ENCODE data around the gene CACNA1I. TPM values are rescaled to one million over a fixed set of nuclear protein-coding genes. Genes with fewer than 3 reads are reported as not detected.

CACNA1I gene
- total and polyA plus RNA-seq, 2 donors (not counting 1 experiment from before 2014, with no cell fraction given): 0.07 to 0.25 TPM

DNA sequence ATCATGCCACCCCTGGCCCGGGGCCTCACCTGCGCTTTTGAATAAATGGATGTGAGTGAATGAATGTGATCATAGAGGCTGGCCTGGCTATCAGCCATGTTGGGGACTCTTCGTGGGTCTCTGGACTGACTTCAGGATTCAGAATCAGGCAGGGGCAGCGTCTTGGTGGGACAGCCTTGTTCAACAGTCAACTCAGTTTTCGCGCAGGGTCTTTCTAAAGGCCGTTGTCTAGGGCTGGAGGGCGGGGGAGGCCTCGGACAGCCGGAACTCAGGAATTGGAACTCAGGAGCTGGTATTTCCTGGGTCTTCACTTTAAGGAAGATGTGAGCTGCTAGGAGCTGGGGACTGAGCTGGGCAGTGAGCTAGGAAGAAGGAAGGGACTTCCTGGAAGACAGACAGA is 146.0 kb downstream of the CACNA1I start:
- H3K4me3 ChIP-seq (ENCODE audit: control extremely low read depth in 1 of 5, extremely low read depth in 1 of 5, insufficient read depth in 1 of 5, low read depth in 2 of 5, low read length in 4 of 5): no peak overlapping the region
- H3K4me2 ChIP-seq (replicated peaks; ENCODE audit: low read depth, low read length, poor library complexity, severe bottlenecking): no peak overlapping the region
- no peak overlapping the region for H3K27ac ChIP-seq (ENCODE audit: low read length in 2 of 2)
- ATAC-seq (ENCODE audit: low read depth) (no peak), DNase-seq (no peak)
- H3K9me3 ChIP-seq (ENCODE audit: control extremely low read depth in 1 of 3, control insufficient read depth in 2 of 3, insufficient read depth in 1 of 3, low read length in 2 of 3): no peaks in the 10 kb centered on the region
- Mint-ChIP-seq H3K27me3 (peaks cover 5% of the 10 kb centered on the region), H3K27ac (no peak overlapping the region), H3K9me3 (ENCODE audit: insufficient read depth) (no peaks in the 10 kb centered on the region), H3K4me3 (no peak overlapping the region), H3K4me1 (peaks cover 8% of the 10 kb centered on the region)
- ChIA-PET CTCF (interaction anchor here (1.3 kb wide), 1 partner anchor 181 kb away, joined by 3 read pairs; no protein-coding TSS in a partner anchor), POLR2A (no interaction called here)
- H3K79me2 ChIP-seq (ENCODE audit: control insufficient read depth, insufficient read depth, low read length): no peaks in the 10 kb centered on the region
- no peak for TF ChIP-seq CTCF (IDR thresholded peaks at IDR 0.05)
- no peak for TF ChIP-seq EZH2 (IDR thresholded peaks at IDR 0.05; ENCODE audit: borderline replicate concordance, insufficient read depth, low read depth, low read length, poor library complexity, severe bottlenecking)
- H4K20me1 ChIP-seq (ENCODE audit: control insufficient read depth, insufficient read depth, low read length, poor library complexity, severe bottlenecking): no peaks in the 10 kb centered on the region
- 97% methylated on average over 8 of the region's 10 CpGs for WGBS (ENCODE audit: insufficient coverage)
- intact Hi-C loops (cut with micrococcal nuclease): no loop called here
- H2AFZ ChIP-seq (ENCODE audit: insufficient read depth, low read depth, low read length, poor library complexity, severe bottlenecking): no peak overlapping the region
- H3K36me3 ChIP-seq (replicated peaks in 1 of 2; ENCODE audit: control extremely low read depth in 1 of 2, control insufficient read depth in 1 of 2, extremely low read depth in 1 of 2, insufficient read depth in 2 of 2, low read length in 1 of 2): no peaks in the 10 kb centered on the region
- no peak overlapping the region for H3K9ac ChIP-seq (ENCODE audit: low read length)
- peaks cover 7 to 8% of the 10 kb centered on the region in 2 donors for H3K4me1 ChIP-seq (ENCODE audit: control insufficient read depth in 2 of 2, insufficient read depth in 2 of 2, low read length in 2 of 2)
- no peaks in the 10 kb centered on the region for H3K27me3 ChIP-seq (replicated peaks in 1 of 4; ENCODE audit: control extremely low read depth in 1 of 4, control insufficient read depth in 3 of 4, insufficient read depth in 4 of 4, low read length in 3 of 4)

- TF ChIP-seq EZH2 (IDR thresholded peaks at IDR 0.05; ENCODE audit: borderline replicate concordance, insufficient read depth, low read depth, low read length, poor library complexity, severe bottlenecking): no peak
- TF ChIP-seq CTCF (IDR thresholded peaks at IDR 0.05): no peak
- Mint-ChIP-seq H3K27me3 (peaks cover 6% of the 10 kb centered on the region), H3K4me3 (no peak overlapping the region), H3K27ac (no peak overlapping the region), H3K4me1 (peaks cover 8% of the 10 kb centered on the region), H3K9me3 (ENCODE audit: insufficient read depth) (no peaks in the 10 kb centered on the region)
- intact Hi-C loops (cut with micrococcal nuclease): no loop called here
- H3K9ac ChIP-seq (ENCODE audit: low read length): no peak overlapping the region
- no peaks in the 10 kb centered on the region for H3K9me3 ChIP-seq (ENCODE audit: control extremely low read depth in 1 of 3, control insufficient read depth in 2 of 3, insufficient read depth in 1 of 3, low read length in 2 of 3)
- no peak overlapping the region for H3K4me3 ChIP-seq (ENCODE audit: control extremely low read depth in 1 of 5, extremely low read depth in 1 of 5, insufficient read depth in 1 of 5, low read depth in 2 of 5, low read length in 4 of 5)
- CTCF ChIA-PET: interaction anchor here (1.3 kb wide), 1 partner anchor 181 kb away, joined by 3 read pairs; no protein-coding TSS in a partner anchor
- H3K27ac ChIP-seq (ENCODE audit: low read length in 2 of 2): no peak overlapping the region
- ATAC-seq (ENCODE audit: low read depth) (no peak), DNase-seq (no peak)
- H3K79me2 ChIP-seq (ENCODE audit: control insufficient read depth, insufficient read depth, low read length): no peaks in the 10 kb centered on the region
- no peaks in the 10 kb centered on the region for H4K20me1 ChIP-seq (ENCODE audit: control insufficient read depth, insufficient read depth, low read length, poor library complexity, severe bottlenecking)
- H2AFZ ChIP-seq (ENCODE audit: insufficient read depth, low read depth, low read length, poor library complexity, severe bottlenecking): no peak overlapping the region
- H3K4me1 ChIP-seq (ENCODE audit: control insufficient read depth in 2 of 2, insufficient read depth in 2 of 2, low read length in 2 of 2): peaks cover 7 to 8% of the 10 kb centered on the region in 2 donors
- H3K36me3 ChIP-seq (replicated peaks in 1 of 2; ENCODE audit: control extremely low read depth in 1 of 2, control insufficient read depth in 1 of 2, extremely low read depth in 1 of 2, insufficient read depth in 2 of 2, low read length in 1 of 2): no peaks in the 10 kb centered on the region
- POLR2A ChIA-PET: no interaction called here
- 96% methylated on average over 8 of the region's 8 CpGs for WGBS (ENCODE audit: insufficient coverage)
- H3K4me2 ChIP-seq (replicated peaks; ENCODE audit: low read depth, low read length, poor library complexity, severe bottlenecking): no peak overlapping the region
- no peaks in the 10 kb centered on the region for H3K27me3 ChIP-seq (replicated peaks in 1 of 4; ENCODE audit: control extremely low read depth in 1 of 4, control insufficient read depth in 3 of 4, insufficient read depth in 4 of 4, low read length in 3 of 4)
Measured at GRCh38 chr22:39717099-39717498, 146.5 kb downstream of the CACNA1I start.

Measured in B cell (primary cell).